Measurements from ENCODE around the gene BICD1.

The BICD1 gene

GRCh38 chr12:32285489-32285888, 178.8 kb downstream of the BICD1 start:
- no peak for DNase-seq

- DNase-seq = no peak
Measured at GRCh38 chr12:32290411-32290810, 183.8 kb downstream of the BICD1 start.

DNA sequence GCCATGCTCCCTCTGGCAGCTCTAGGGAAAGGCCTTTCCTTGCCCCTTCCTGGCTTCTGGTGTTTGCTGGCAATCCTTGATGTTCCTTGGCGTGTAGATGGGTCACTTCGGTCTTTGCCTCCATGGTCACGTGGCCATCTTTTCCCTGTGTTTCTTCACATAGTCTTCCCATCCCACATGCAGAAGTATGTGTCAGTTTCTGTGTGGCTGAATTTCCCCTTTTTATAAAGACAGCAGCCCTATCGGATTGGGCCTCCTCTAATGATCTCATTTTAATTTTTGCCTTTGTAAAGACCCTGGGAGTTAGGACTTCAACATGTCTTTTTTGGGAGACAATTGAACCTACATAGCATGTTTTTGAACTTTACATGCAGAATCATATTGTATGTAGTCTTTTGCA, 185.5 kb downstream of the BICD1 start:
- no peak for DNase-seq

- no peak for DNase-seq
Measured at GRCh38 chr12:32293808-32294419, 187.3 kb downstream of the BICD1 start.

DNA sequence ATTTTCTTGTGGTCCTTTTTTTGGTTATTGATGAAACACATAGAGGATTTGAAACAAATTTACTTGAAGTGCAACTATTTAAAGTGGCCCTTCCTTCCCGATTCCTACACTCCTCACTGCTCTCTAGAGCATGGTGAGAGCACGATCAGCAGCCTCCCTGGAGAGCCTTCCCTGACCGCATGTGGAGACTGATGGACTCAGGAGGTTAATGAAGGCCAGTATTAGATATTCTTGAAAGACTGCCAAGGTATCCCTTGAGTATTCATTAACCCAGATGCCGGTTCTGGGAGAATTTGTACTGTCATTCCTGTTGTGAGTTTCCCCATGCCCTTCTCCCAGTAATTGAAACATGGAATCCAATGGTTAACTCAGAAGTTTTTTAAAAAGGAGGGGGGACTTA, 189.9 kb downstream of the BICD1 start:
- DNase-seq = no peak

DNA sequence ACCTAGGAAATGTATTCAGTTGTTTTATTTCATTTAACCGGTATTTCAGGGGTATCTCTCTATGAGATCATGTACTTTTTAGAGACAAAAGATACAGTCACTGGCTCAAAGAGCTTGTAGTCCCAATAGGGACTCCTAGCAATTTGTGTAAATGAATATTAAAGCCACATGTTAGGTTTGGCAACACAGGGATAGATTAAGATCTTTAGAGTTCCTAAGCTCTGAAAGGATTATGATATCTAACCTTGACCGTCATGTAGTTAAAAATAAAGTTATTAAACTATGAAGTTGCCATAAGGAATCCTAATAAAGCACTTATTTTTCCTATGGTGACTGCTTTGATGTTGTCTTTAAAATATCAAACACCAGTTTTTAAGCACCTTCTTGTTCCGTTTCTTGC, 192.3 kb downstream of the BICD1 start:
- DNase-seq = no peak

GRCh38 chr12:32301216-32301615, 194.6 kb downstream of the BICD1 start:
- DNase-seq = no peak

DNA sequence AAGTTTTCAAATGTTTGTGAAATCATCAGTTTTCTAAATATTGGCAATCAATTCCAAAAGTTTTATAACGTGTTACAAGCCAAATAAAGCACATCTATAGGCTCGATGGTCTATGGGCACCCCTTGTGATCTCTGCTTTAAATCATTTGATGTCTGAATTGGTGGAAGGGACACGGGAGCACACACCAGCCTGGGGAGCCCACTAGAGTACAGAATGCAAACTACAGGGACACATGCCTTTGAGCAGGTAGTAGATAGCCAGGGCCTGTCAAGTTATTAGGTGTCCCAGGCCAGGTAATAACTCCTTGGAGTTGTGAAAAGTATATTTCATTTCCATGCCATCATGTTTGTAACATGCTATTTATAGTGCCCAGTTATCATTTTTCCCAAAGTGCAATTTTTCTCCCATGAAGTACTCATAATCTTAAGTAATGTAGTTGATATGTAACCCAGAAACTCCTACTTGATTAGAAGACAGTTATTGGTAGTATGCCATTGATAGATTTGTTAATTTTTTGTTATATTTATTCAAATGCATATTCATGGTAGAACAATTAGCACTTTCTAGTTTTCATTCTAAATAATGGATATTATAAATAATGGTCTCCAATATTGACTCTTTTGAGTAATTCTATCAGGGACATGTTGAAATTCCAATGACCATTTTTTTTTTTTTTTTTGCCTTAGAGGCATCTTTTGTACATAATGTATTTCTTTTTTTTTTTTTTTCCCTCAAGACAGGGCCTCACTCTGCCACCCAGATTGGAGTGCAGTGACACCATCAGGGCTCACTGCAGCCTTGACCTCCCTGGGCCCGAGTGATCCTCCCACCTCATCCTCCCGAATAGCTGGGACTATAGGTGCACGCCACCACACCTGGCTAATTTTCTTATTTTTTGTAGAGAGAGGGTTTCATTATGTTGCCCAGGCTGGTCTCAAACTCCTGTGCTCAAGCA, 195.8 kb downstream of the BICD1 start:
- DNase-seq = peak; percentile 16

GRCh38 chr12:32303174-32303549, 196.5 kb downstream of the BICD1 start:
- DNase-seq = no peak

DNA sequence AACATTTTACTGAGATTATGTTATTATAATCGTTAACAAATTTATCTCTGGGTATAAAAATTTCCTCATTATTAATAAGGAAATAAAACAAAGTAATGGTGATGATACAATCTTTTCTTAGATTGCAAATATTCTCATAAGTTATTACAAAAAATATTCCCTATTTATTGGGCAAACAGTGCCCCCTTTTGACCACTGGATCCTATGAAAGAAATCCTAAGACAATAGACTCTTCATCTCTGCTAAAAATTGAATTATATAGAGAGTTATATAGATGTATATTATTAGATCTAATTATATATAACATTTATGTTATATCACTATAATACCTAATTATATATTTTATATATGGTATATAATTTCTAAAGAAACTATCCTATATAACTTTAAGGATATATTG, 198.5 kb downstream of the BICD1 start:
- peak; percentile 54 for DNase-seq

DNA sequence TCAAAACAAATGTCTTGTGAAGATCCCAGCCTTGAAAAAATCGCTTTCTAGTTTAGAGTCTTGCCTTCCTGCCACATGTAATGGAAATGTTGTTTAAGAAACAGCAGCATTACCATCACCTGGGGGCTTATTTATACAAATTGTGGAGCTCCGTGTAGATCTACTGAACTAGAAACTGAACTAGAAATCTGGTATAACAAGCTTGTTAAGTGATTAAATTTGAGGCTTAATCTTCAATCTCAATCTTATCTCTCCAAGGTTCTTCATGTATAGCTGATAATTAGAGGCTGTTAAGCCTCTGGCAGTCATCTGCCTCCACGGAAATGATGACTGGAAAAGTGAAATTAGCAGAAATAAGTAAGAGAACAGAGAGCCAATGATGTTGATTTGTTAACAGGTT, 200.7 kb downstream of the BICD1 start:
- no peak for DNase-seq

DNA sequence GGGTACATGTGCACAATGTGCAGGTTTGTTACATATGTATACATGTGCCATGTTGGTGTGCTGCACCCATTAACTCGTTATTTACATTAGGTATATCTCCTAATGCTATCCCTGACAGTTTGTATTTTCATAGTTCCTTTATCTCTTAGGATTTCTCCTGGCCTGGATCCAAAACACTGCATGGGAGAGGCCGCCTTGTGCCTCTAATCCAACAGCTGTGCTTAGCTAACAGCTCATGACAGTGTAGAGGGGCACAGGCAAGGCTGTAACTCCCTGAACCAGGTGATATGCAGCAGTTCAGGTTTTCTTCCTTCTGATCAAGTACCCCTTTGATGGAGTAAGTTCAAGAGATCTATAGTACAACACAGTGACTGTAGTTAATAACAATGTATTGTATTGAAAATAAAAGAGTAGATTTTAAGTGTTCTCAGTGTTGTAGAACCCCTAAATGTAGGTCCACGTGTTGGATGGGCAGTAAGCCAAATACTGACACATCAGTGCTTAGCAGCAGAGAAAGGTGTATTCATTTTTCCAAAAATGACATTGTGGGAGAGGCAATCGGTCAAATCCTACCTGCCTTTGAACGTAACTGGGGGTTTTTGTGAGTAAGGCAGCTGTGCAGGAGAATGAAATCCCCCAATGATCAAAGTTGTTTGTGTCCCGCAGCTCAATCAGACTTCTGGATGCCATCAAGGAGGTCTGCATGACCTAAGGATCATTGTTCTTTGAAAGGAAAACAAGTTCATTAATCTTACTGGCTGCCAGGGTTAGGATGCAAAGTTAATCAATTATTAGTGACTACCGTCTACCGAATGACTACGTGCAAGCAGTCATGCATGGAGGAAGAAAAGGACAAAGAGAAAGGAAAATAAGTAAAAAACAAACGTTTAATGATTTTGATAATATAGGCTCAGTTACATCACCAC, 203.4 kb downstream of the BICD1 start:
- DNase-seq = no peak

DNA sequence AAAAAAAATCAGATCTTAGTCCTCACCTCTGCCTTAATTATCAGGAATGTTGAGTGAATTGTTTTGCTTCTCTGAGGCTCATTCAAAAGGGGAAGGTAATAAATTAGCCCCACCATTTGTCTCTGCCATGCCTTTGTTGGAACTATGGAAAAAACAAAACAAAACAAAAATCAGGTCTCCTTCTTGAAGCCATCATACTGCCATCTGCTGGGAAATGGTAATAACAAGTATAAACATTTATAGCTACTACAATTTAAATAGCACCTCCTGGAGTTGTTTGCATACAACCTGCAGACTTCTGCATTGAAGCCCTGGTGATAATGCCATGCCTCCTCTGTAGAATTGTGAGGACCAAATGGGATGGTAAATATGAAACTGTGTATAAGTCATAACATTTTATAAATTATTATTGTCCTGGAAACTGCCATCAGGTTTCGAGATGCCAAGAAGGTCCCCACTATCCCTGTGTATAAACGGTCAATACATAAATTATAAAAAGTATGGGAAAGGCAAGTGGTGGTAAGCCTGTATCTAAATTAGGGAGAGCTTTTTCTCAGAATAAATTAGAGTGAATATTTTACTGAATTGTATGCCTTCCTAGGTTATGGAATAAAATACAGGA, 205.5 kb downstream of the BICD1 start:
- peak; percentile 54 for DNase-seq

DNA sequence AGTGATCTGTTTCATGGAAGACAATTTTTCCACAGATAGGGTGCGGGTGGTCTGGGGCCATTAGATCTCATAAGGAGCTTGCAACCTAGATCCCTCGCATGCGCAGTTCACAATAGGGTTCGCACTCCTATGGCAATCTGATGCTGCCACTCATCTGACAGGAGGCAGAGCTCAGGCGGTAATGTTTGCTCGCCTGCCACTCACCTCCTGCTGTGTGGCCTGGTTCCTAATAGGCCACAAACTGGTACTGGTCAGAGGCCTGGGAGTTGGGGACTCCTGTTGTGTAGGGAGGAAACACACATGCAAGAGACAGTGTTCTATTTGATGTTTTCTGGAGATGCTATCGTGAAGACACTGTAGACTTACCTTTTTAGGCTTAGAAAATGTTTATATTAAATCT, 215.7 kb downstream of the BICD1 start:
- no peak for DNase-seq

GRCh38 chr12:32331133-32331532, 224.5 kb downstream of the BICD1 start:
- DNase-seq = no peak

DNA sequence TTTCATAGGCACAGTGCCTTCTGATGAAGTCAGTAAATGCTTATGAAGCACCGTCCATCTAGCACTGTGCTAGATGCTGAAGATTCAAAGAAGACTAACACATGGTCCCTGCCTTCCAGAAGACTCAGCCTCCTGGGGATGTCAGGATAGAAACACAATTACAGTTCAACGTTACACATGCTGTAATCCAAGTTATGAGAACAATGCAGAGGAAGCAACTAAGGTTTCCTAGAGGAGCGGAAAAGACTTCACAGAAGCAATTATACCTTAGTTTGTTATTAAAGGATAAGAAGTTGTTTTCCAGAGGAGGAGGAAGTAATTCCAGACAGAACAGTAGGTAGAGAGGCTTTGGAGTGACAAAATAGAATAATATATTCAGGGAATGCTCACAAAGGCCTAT, 225.8 kb downstream of the BICD1 start:
- no peak for DNase-seq

- DNase-seq = no peak
Measured at GRCh38 chr12:32334371-32334777, 227.7 kb downstream of the BICD1 start.

DNA sequence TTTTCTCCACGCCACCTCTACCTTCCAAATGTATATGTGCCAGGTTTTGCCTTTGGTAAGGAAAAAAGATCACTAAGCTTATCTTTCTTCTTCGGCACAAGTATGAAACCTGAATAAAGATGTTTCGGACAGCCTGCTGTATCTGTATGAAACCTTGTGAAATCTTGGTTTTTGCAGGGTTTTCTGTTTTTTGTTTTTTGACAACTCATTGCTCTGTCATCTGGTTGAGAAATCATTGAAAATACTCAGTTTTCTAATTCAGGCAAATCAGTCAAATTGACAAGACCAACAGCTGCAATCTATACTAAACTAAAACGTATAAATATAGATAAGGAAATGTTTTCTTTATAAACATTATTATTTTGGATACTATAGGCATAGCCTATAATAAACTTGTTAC, 229.6 kb downstream of the BICD1 start:
- DNase-seq = no peak

DNA sequence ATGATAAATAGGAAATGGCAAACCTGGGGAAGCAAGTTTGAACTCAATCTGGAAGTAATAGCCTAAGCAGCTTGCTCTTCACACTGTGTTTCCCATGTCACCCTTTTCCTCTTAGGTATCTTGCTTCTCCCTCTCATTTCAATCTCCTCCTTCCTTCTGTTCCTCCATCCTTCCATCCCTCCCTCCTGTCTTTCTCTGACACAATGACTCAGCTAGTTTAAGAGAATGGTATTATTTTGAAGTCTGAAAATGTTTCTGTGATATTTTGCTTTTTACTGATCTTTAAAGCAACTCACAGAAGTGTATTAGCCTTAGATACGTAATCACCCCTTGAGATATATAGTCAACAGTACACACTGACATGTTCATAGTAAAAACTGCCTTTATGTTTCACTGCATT, 236.8 kb downstream of the BICD1 start:
- DNase-seq = no peak

GRCh38 chr12:32344047-32344446, 237.4 kb downstream of the BICD1 start:
- DNase-seq = no peak

GRCh38 chr12:32353540-32353939, 246.9 kb downstream of the BICD1 start:
- DNase-seq = no peak

DNA sequence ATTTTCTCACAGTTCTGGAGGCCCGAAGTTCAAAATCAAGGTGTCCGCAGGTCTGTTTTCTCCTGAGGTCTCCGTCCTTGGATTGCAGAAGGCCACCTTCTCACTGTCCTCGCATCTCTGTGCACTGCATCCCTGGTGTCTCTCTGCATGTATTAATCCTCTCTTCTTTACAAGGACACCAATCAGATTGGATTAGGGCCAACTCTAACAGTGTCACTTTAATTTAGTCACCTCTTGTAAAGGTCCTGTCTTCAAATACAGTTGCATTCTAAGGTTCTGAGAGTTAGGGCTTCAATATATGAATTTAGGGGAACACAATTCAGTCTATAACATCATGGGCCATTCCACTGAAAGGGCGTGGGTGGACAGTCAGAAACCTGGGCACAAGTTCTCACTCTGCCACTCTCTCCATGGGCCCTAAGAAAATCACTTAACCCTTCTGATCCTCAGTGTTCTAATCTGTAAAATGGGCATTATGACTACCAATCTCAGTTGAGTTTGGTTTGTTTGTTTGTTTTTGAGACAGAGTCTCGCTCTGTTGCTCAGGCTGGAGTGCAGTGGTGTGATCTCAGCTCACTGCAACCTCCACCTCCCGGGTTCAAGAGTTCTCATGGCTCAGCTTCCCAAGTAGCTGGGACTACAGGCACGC, 251.1 kb downstream of the BICD1 start:
- DNase-seq = no peak

All from CD4-positive, alpha-beta T cell treated with Interleukin-10 for 1 hour (primary cell).